SKM-1 treated with dmso at 0.1 percent for 144 hours (cell line): Measurements from ENCODE around the gene AHRR.
A peak's percentile ranks its signal among the peaks of the same experiment; 100 is the strongest.
"Not testable (repeated sequence)": the region's sequence is repeated elsewhere in the genome, so short reads cannot be mapped to it uniquely, and the experiment has no call there.

Source experiments
- DNase-seq: peaks from one replicate; lab custom pipeline; 2025; ENCODE audit not compliant: unreplicated experiment; lab: John Stamatoyannopoulos, UW

AHRR gene

DNA sequence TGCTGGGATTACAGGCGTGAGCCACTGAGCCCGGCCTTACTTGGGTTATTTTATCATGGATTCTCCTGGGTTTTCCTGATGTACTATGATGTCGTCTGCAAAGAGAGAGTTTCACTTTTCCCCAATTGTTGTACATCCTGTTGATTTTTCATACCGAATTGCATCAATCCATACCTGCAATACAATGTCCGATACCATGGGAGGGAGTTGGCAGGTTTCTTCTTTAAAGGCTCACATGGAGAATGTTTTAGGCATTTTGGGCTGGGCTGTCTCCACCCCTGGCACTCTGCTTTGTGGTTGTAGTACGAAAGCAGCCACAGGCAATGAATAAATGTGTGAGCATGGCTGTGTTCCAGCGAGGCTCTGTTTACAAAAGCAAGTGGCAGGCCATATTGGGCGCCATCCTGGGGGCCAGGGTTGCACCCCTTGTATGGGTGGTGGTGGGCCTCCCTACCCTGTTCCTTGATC, 86.3 kb downstream of the AHRR start:
- DNase-seq: no peak

GRCh38 chr5:410911-411517, 89.5 kb downstream of the AHRR start:
- DNase-seq: no peak

DNA sequence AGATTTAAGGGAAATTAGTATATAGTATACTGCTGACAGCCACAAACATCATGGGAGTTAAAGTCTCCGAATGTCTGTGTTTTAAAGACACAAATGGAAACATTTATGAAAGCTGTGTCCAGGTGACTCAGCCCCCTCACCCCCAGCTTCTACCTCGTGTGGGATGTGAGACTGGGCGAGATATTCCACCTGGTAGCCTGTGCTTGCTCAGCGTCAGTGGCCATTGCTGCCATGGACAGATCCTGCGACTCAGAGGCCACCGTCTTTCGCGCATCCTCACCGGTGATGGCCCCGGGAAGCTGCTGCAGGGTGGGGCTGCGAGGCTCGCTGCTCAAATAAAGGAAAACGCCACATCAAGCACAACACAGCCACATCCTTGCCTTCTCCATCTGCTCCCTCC, 90.2 kb downstream of the AHRR start:
- no peak for DNase-seq

- DNase-seq: not testable (repeated sequence)
Observed at GRCh38 chr5:414991-415927, 93.7 kb downstream of the AHRR start.

DNA sequence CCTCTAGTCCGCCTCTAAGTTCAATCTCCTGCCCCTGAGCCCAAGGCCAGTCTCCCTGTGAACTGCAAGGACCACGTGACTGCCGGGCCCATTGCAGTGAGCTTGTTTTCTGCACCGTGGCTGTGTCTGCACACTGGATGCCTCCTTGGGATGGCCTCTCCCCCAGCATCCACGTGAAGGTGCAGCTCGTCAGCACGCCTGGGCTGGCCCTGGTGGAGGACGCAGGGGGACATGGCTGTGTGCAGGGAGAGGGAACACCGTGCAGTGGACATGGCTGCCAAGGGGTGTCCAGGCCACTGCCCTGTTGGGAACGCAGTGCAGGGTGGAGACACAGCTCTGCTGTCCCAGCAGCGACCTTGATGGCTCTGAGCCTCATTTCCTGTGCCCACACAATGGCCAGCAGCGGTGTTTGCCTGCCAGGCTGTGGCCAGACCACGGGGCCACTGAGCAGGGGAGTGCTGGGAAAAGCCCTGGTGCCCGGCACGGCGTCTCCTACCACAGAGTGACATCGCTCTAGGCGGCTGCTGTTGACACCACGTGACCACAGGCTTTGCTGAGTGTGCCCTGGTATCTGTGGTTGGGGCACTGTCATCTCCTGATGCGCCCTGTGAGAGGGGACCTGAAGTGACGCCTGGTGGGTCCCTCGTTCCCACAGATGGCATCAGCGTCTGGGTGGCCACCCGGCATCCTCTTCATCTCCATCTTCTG, 94.6 kb downstream of the AHRR start:
- DNase-seq: no peak

DNA sequence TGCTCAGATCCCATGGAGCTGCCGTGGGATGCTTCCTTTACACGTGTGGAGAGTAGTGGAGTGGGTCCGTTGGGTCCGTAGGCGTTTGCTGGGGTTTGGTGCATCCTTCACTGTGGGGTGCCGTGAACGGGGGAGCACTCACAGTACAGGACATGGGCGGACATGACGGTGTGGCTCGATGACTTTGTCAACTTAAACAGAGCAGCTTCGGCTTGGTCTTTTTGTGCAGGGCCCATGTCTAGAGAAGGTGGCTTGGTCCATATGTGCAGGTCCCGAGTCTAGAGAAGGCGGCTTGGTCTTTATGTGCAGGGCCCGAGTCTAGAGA, 95.1 kb downstream of the AHRR start:
- no peak for DNase-seq

DNA sequence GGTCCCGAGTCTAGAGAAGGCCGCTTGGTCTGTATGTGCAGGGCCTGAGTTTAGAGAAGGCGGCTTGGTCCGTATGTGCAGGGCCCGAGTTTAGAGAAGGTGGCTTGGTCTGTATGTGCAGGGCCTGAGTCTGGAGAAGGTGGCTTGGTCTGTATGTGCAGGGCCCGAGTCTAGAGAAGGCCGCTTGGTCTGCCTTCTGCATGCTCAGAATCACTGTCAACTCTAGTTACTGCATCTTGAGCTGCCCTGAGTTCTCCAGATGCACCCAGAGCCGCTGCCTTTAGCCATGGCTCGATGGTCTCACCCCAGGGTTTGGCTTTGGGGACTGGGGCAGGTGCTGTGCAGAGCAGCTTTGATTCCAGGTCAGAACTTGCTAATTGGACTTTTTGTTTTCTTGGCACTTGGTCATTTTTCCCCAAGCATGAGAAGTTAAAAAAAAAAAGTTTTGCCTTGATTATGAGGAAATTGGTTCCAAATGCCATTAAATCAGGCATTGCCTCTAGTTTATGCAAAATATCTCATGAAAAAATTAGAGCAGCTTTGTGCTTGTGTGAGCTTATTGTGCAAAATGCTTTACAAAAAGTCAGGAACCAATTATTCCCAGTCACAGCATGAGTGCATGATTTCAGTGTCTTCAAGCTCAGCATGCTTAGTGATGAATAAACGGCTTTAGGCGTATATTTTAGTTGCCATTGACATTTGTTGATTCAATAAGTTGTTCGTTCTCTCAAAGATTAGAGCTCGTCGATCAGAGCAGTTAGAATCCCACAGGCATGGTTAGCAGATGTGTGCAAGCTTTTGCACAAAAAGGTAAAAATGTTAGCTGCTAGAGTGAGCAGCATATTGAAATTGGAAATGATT, 96.0 kb downstream of the AHRR start:
- DNase-seq: no peak

DNA sequence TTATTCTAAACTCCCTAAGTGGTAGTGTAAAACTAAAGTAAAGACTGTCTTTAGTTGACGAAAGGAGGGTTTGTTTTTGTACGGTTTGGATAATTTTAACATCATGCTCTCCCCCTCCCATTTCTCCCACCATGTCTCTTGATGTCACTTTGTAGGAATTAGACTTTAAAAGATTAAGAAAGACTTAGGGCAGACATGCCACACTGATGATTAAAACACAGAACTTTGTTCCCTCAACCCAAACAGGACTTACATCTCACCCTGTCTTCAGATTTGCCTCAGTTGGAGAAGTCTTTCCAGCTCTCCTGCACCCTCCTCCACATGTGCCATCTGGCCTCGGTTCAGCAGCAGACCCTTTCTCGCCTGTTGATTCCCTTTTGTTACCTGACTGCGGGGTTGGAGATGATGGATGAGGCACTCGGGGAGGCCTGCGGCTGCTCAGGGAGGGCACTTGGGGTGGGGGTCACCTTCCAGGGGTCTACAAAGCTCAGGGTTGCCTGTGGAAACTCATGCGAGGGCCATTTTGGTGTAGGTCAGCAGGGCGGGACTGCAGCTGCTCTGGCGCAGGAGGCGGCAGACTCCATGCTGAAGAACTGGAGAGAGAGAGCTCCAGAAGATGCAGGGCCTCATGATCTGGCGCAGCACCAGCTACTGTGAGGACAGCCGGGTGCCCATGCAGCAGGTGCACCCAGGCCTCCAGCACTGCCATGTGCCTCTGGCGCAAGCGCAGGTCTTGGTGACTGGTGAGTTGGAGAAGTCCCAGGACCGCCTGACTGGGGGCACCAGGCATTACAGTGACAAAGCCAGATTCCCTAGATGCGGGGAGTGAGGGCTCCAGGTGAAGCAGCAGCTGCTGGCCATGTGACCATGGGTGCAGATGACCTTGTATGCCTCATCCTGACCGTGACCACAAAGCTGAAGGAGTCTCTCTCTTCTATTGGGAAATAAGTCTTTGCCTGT, 96.9 kb downstream of the AHRR start:
- peak; percentile 50 for DNase-seq

- no peak for DNase-seq
Observed at GRCh38 chr5:419970-420369, 98.5 kb downstream of the AHRR start.

DNA sequence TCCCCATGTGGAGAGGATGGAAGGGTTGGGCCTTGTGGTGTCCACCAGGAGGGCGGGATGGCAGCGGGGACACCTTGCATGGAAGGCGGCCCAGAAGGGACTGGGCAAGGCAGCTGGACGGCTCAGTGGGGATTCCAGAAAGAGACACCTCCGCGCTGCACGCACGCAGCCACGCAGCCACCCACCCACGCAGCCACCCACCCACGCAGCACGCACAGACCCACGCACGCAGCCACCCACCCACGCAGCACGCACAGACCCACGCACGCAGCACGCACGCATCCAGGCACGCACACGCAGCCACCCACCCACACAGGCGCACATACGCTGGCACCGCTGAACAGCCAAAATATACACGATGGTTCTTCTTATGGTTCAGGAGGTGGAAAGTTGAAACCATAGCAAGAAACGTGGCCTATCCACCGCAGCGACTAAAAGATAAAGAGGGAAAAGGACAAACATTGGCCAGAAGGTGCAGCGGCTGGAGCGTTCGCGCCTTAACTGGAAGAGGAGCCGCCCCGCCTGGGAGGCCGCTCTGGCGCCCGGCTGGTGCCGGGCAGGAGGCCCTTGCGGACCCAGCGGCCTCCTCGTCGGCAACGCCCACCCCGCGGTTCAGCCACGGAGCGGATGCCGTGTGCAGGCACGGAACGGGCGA, 99.2 kb downstream of the AHRR start:
- no peak for DNase-seq

DNA sequence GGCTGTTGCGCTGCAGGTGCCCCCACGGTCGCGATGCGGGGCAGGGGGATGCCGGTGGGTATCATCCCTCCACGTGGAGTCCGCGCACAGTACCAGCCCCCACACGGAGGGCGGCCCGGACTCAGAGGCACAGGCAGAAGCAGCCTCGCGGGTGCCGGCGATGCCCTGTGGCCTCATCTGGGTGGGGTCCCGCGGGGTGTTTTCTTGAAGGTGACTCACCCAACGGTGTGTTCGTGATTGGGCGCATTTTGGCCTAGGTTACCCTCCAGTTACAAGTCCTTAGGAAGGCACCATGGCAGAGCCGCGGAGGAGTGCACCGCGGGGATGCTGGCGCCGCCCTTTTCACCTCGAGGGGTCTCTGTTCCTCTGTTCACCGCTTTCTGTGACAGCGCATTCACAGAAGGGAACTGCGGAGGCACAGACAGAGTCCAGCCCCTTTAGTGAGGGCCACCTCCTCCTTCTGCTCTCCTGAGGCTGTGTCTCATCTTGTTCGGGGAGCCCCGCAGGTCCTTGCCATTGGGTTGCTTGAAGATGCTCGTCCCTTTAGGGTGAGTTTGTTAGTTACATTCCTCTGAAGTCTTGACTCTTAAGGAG, 99.9 kb downstream of the AHRR start:
- no peak for DNase-seq

DNA sequence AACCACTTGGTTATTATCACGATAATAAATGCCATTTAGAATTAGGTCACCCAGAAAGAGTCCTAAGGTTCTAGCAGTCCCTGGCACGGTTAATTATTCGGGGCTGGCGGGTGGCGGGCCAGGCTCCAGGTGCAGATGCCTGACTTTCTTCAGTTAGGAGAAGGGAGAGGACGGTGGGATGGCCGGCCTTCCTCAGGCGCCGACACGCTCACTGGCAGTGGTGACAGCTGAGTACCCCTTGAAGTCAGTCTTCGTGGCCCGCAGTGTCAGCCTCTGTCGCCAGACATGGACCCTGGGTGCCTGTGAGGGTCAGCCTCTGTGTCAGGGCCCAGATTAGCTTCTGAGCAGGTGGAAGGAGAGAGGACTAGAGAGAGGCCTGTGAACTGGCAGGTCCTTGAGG, 100.4 kb downstream of the AHRR start:
- DNase-seq: no peak

- no peak for DNase-seq
Observed at GRCh38 chr5:422323-423232, 101.1 kb downstream of the AHRR start.

DNA sequence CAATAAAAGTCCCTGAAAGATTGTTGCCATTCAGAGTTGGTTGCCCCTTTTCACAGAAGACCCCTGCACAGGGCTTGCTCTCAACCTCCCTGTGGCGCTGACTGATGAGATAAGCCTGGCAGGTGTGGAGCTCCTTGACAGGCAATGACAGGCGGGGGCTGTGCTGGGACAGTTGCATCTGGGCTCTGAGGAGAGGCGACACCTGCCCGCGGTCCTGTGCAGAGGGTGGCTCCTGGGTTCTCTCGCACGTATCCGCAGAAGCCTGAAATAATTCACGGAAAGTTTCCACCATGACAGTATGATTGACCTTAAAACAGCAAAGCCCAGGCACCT, 101.7 kb downstream of the AHRR start:
- no peak for DNase-seq

- DNase-seq: no peak
Observed at GRCh38 chr5:423626-424261, 102.2 kb downstream of the AHRR start.

- peak; percentile 38 for DNase-seq
Observed at GRCh38 chr5:424301-425110, 103.0 kb downstream of the AHRR start.

GRCh38 chr5:425714-426113, 104.2 kb downstream of the AHRR start:
- DNase-seq: no peak
